ENCODE measurements around the gene EYA4. TPM values are rescaled to one million over a fixed set of nuclear protein-coding genes. Genes with fewer than 3 reads are reported as not detected.

The EYA4 gene
- polyA plus RNA-seq, 1 of the 3 experiments (the other 2 are of a cell fraction) = 0.08 TPM

- TF ChIP-seq ZBTB33 (IDR thresholded peaks at IDR 0.05; ENCODE audit: borderline replicate concordance, low read depth) = no peak
- no peak for TF ChIP-seq TCF12 (IDR thresholded peaks at IDR 0.05)
- no peak for TF ChIP-seq GATA2 (CRISPR knock-in tag; IDR thresholded peaks at IDR 0.05)
- TF ChIP-seq FOSL2 (IDR thresholded peaks at IDR 0.05; ENCODE audit: borderline replicate concordance, low read depth) = no peak
Measured at GRCh38 chr6:133240511-133241085, 559 bp upstream of the EYA4 start (continued).

- no peak for TF ChIP-seq REST (IDR thresholded peaks at IDR 0.05; ENCODE audit: low read depth, low read length)
- TF ChIP-seq JUND (IDR thresholded peaks at IDR 0.05) = no peak
- no peak for TF ChIP-seq TCF12 (IDR thresholded peaks at IDR 0.05)
- TF ChIP-seq, protein P1, sequence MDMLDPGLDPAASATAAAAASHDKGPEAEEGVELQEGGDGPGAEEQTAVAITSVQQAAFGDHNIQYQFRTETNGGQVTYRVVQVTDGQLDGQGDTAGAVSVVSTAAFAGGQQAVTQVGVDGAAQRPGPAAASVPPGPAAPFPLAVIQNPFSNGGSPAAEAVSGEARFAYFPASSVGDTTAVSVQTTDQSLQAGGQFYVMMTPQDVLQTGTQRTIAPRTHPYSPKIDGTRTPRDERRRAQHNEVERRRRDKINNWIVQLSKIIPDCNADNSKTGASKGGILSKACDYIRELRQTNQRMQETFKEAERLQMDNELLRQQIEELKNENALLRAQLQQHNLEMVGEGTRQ (IDR thresholded peaks at IDR 0.05; ENCODE audit: borderline replicate concordance, low read depth, low read length) = no peak
- no peak for TF ChIP-seq CHD2 (IDR thresholded peaks at IDR 0.05; ENCODE audit: low read length, partially characterized antibody)
- no peak for TF ChIP-seq SIN3A (IDR thresholded peaks at IDR 0.05; ENCODE audit: borderline replicate concordance, low read depth, low read length)
- TF ChIP-seq, protein P2, sequence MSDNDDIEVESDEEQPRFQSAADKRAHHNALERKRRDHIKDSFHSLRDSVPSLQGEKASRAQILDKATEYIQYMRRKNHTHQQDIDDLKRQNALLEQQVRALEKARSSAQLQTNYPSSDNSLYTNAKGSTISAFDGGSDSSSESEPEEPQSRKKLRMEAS (IDR thresholded peaks at IDR 0.05; ENCODE audit: low read depth) = no peak
- no peak for TF ChIP-seq ZBTB33 (IDR thresholded peaks at IDR 0.05; ENCODE audit: borderline replicate concordance, low read depth)
- TF ChIP-seq EP300 (IDR thresholded peaks at IDR 0.05; ENCODE audit: borderline replicate concordance in 1 of 2, low read depth in 1 of 2, low read length in 1 of 2) = no peak
- TF ChIP-seq USF1 (IDR thresholded peaks at IDR 0.05; ENCODE audit: borderline replicate concordance, low read depth) = no peak
- no peak for TF ChIP-seq MEF2A (IDR thresholded peaks at IDR 0.05; ENCODE audit: borderline replicate concordance, low read depth)
- no peak for TF ChIP-seq POLR2AphosphoS5 (IDR thresholded peaks at IDR 0.05; ENCODE audit: low read depth, low read length)
- TF ChIP-seq FOXM1 (IDR thresholded peaks at IDR 0.05; ENCODE audit: low read depth) = no peak
- no peak for TF ChIP-seq YY1 (IDR thresholded peaks at IDR 0.05; ENCODE audit: low read depth)
- TF ChIP-seq, protein P3, sequence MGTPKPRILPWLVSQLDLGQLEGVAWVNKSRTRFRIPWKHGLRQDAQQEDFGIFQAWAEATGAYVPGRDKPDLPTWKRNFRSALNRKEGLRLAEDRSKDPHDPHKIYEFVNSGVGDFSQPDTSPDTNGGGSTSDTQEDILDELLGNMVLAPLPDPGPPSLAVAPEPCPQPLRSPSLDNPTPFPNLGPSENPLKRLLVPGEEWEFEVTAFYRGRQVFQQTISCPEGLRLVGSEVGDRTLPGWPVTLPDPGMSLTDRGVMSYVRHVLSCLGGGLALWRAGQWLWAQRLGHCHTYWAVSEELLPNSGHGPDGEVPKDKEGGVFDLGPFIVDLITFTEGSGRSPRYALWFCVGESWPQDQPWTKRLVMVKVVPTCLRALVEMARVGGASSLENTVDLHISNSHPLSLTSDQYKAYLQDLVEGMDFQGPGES (IDR thresholded peaks at IDR 0.05; ENCODE audit: low read depth, low read length) = no peak
- Histone ChIP-seq H3K27me3 (ENCODE audit: insufficient read depth) (peaks cover 42% of the 10 kb centered on the region), H3K9ac (no peak overlapping the region), H3F3A (replicated peaks; ENCODE audit: insufficient read depth) (no peaks in the 10 kb centered on the region), H3K9me3 (no peaks in the 10 kb centered on the region), H3K27ac (ENCODE audit: low read depth in 2 of 2, low read length in 1 of 2) (no peak overlapping the region), H3K79me2 (ENCODE audit: insufficient read depth) (no peaks in the 10 kb centered on the region), H3K4me3 (ENCODE audit: low read depth in 2 of 2, low read length in 1 of 2) (peak overlapping the region in 1 of 2 experiments; percentile 38; a peak in 2 of 4 replicates), H3K4me2 (peak overlapping the region; percentile 68; the same call in 1 of the 2 replicates), H2AFZ (ENCODE audit: low read depth) (no peak overlapping the region), H4K20me1 (ENCODE audit: insufficient read depth) (no peaks in the 10 kb centered on the region), H3K36me3 (replicated peaks in 1 of 2; ENCODE audit: control insufficient read depth in 1 of 2, insufficient read depth in 2 of 2, low read length in 1 of 2) (no peaks in the 10 kb centered on the region), H3K9me2 (no peaks in the 10 kb centered on the region), H3K4me1 (ENCODE audit: control insufficient read depth in 1 of 2, insufficient read depth in 2 of 2, low read depth in 1 of 2, low read length in 1 of 2) (peaks cover 0 to 10% of the 10 kb centered on the region in 2 experiments; a peak in 1 of 4 replicates)
- peak; percentile 25 for DNase-seq
- ChIA-PET POLR2A (no interaction called here), CTCF (no interaction called here)
- 3% methylated on average over 24 of the region's 52 CpGs for WGBS (ENCODE audit: low lambda C conversion rate)
Measured at GRCh38 chr6:133241901-133242636, 912 bp downstream of the EYA4 start.
